ENCODE results near the gene ACBD4. TPM values are rescaled to one million over a fixed set of nuclear protein-coding genes. Genes with fewer than 3 reads are reported as not detected.

Gene ACBD4
- total and polyA plus RNA-seq, 4 donors, result 4.4 to 51.4 (median 44.9) TPM

DNA sequence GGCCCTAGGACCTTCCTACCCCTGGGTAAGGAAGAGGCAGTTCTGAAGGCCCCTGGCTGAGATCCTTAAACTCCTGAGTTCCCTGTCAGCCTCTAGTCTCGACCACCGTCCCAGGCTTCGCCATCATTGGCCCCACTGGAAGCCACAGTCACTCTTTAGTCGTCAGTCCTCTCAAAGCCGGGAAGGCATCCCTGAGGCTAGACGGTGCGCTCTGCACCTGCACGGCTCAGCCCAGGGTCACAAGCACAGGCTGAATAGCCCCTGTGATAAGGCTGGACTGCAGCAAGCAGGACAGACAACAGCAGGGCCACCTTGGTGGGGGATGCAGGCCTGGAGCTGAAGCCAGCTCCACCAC is 9.5 kb downstream of the ACBD4 start:
- H3K36me3 ChIP-seq (ENCODE audit: control insufficient read depth in 4 of 4, insufficient read depth in 3 of 4, low read depth in 1 of 4, low read length in 3 of 4), result peaks cover 0 to 4% (median 2%) of the 10 kb centered on the region in 4 donors
- 76% methylated on average over 8 of the region's 8 CpGs for WGBS
- no peaks in the 10 kb centered on the region for H3K9me3 ChIP-seq (ENCODE audit: control insufficient read depth in 4 of 4, low read length in 3 of 4)
- peak overlapping the region in 1 of 3 donors; percentile 39 for H3K4me3 ChIP-seq (ENCODE audit: low read depth in 1 of 3, low read length in 3 of 3)
- no peak overlapping the region for H3K9ac ChIP-seq (ENCODE audit: low read depth in 1 of 2, low read length in 2 of 2)
- H3K27ac ChIP-seq (ENCODE audit: low read depth in 1 of 2, low read length in 2 of 2), result peak overlapping the region; percentile 77 to 85
- H3K27me3 ChIP-seq (ENCODE audit: control insufficient read depth in 4 of 4, insufficient read depth in 4 of 4, low read length in 3 of 4), result no peaks in the 10 kb centered on the region
- TF ChIP-seq, protein P1, sequence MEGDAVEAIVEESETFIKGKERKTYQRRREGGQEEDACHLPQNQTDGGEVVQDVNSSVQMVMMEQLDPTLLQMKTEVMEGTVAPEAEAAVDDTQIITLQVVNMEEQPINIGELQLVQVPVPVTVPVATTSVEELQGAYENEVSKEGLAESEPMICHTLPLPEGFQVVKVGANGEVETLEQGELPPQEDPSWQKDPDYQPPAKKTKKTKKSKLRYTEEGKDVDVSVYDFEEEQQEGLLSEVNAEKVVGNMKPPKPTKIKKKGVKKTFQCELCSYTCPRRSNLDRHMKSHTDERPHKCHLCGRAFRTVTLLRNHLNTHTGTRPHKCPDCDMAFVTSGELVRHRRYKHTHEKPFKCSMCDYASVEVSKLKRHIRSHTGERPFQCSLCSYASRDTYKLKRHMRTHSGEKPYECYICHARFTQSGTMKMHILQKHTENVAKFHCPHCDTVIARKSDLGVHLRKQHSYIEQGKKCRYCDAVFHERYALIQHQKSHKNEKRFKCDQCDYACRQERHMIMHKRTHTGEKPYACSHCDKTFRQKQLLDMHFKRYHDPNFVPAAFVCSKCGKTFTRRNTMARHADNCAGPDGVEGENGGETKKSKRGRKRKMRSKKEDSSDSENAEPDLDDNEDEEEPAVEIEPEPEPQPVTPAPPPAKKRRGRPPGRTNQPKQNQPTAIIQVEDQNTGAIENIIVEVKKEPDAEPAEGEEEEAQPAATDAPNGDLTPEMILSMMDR (IDR thresholded peaks at IDR 0.05; ENCODE audit: low read depth, low read length, missing input control), result no peak
- no peak for TF ChIP-seq HNF4A (conservative IDR thresholded peaks at IDR 0.05)
- no peak for TF ChIP-seq JUND (IDR thresholded peaks at IDR 0.05)
- TF ChIP-seq TAF1 (conservative IDR thresholded peaks at IDR 0.05), result no peak
- no peak for TF ChIP-seq NR2F2 (IDR thresholded peaks at IDR 0.05)
- no peak for TF ChIP-seq RXRA (IDR thresholded peaks at IDR 0.05)
- no peak for TF ChIP-seq FOXA1 (IDR thresholded peaks at IDR 0.05)
- TF ChIP-seq EGR1 (IDR thresholded peaks at IDR 0.05; ENCODE audit: low read depth in 2 of 2), result no peak
- TF ChIP-seq, protein P2, sequence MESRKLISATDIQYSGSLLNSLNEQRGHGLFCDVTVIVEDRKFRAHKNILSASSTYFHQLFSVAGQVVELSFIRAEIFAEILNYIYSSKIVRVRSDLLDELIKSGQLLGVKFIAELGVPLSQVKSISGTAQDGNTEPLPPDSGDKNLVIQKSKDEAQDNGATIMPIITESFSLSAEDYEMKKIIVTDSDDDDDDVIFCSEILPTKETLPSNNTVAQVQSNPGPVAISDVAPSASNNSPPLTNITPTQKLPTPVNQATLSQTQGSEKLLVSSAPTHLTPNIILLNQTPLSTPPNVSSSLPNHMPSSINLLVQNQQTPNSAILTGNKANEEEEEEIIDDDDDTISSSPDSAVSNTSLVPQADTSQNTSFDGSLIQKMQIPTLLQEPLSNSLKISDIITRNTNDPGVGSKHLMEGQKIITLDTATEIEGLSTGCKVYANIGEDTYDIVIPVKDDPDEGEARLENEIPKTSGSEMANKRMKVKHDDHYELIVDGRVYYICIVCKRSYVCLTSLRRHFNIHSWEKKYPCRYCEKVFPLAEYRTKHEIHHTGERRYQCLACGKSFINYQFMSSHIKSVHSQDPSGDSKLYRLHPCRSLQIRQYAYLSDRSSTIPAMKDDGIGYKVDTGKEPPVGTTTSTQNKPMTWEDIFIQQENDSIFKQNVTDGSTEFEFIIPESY (IDR thresholded peaks at IDR 0.05), result no peak
- no peak for TF ChIP-seq SP1 (IDR thresholded peaks at IDR 0.05)
- TF ChIP-seq, protein P3, sequence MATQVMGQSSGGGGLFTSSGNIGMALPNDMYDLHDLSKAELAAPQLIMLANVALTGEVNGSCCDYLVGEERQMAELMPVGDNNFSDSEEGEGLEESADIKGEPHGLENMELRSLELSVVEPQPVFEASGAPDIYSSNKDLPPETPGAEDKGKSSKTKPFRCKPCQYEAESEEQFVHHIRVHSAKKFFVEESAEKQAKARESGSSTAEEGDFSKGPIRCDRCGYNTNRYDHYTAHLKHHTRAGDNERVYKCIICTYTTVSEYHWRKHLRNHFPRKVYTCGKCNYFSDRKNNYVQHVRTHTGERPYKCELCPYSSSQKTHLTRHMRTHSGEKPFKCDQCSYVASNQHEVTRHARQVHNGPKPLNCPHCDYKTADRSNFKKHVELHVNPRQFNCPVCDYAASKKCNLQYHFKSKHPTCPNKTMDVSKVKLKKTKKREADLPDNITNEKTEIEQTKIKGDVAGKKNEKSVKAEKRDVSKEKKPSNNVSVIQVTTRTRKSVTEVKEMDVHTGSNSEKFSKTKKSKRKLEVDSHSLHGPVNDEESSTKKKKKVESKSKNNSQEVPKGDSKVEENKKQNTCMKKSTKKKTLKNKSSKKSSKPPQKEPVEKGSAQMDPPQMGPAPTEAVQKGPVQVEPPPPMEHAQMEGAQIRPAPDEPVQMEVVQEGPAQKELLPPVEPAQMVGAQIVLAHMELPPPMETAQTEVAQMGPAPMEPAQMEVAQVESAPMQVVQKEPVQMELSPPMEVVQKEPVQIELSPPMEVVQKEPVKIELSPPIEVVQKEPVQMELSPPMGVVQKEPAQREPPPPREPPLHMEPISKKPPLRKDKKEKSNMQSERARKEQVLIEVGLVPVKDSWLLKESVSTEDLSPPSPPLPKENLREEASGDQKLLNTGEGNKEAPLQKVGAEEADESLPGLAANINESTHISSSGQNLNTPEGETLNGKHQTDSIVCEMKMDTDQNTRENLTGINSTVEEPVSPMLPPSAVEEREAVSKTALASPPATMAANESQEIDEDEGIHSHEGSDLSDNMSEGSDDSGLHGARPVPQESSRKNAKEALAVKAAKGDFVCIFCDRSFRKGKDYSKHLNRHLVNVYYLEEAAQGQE (IDR thresholded peaks at IDR 0.05), result no peak
- no peak for TF ChIP-seq HNF4G (IDR thresholded peaks at IDR 0.05)
- no peak for TF ChIP-seq RAD21 (IDR thresholded peaks at IDR 0.05)
- no peak for DNase-seq (ENCODE audit: low spot score)
- peaks cover 8 to 48% (median 30%) of the 10 kb centered on the region in 4 donors for H3K4me1 ChIP-seq (ENCODE audit: control insufficient read depth in 4 of 4, insufficient read depth in 4 of 4, low read length in 3 of 4)

DNA sequence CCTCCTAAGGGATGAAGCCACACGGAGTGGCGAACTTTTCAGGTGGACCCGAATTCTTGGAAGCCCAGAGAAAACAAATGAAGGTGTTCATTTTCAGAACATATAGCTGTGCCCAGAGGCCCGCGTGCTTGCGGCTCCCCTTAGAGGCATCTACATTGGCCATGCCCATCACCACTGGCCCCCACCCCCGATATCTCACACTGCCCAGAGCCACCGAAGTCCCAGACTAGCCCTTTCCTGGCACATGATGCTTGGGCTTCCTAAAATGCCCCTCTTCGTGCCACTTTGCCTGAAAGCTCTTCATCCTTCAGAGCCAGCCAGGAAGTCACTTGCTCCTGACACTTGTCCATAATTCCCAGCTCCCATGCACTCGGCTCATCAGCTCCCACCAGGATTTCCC is 10.7 kb downstream of the ACBD4 start:
- DNase-seq (ENCODE audit: low spot score), result no peak
- no peak overlapping the region for H3K9ac ChIP-seq (ENCODE audit: low read depth in 1 of 2, low read length in 2 of 2)
- TF ChIP-seq, protein P4, sequence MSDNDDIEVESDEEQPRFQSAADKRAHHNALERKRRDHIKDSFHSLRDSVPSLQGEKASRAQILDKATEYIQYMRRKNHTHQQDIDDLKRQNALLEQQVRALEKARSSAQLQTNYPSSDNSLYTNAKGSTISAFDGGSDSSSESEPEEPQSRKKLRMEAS (IDR thresholded peaks at IDR 0.05), result no peak
- no peak for TF ChIP-seq YY1 (IDR thresholded peaks at IDR 0.05)
- no peak for TF ChIP-seq NR2F2 (IDR thresholded peaks at IDR 0.05)
- TF ChIP-seq RAD21 (IDR thresholded peaks at IDR 0.05), result no peak
- no peak for TF ChIP-seq HNF4G (IDR thresholded peaks at IDR 0.05)
- TF ChIP-seq FOXA2 (IDR thresholded peaks at IDR 0.05), result no peak
- TF ChIP-seq FOXA1 (IDR thresholded peaks at IDR 0.05), result no peak
- TF ChIP-seq HNF4A (conservative IDR thresholded peaks at IDR 0.05), result no peak
- TF ChIP-seq SP1 (IDR thresholded peaks at IDR 0.05), result no peak
- no peak for TF ChIP-seq EGR1 (IDR thresholded peaks at IDR 0.05; ENCODE audit: low read depth in 2 of 2)
- no peak for TF ChIP-seq TAF1 (conservative IDR thresholded peaks at IDR 0.05)
- TF ChIP-seq RXRA (IDR thresholded peaks at IDR 0.05), result no peak
- TF ChIP-seq, protein P1 (IDR thresholded peaks at IDR 0.05; ENCODE audit: low read depth, low read length, missing input control), result no peak
- TF ChIP-seq, protein P5, sequence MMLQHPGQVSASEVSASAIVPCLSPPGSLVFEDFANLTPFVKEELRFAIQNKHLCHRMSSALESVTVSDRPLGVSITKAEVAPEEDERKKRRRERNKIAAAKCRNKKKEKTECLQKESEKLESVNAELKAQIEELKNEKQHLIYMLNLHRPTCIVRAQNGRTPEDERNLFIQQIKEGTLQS (IDR thresholded peaks at IDR 0.05), result no peak
- peaks cover 0 to 1% (median under 1%) of the 10 kb centered on the region in 4 donors for H3K36me3 ChIP-seq (ENCODE audit: control insufficient read depth in 4 of 4, insufficient read depth in 3 of 4, low read depth in 1 of 4, low read length in 3 of 4)
- H3K27ac ChIP-seq (ENCODE audit: low read depth in 1 of 2, low read length in 2 of 2), result peak overlapping the region; percentile 99
- no peak overlapping the region for H3K4me3 ChIP-seq (ENCODE audit: low read depth in 1 of 3, low read length in 3 of 3)
- H3K4me1 ChIP-seq (ENCODE audit: control insufficient read depth in 4 of 4, insufficient read depth in 4 of 4, low read length in 3 of 4), result peaks cover 8 to 54% (median 39%) of the 10 kb centered on the region in 4 donors
- H3K9me3 ChIP-seq (ENCODE audit: control insufficient read depth in 4 of 4, low read length in 3 of 4), result no peaks in the 10 kb centered on the region
- 90% methylated on average over 10 of the region's 10 CpGs for WGBS
- H3K27me3 ChIP-seq (ENCODE audit: control insufficient read depth in 4 of 4, insufficient read depth in 4 of 4, low read length in 3 of 4), result no peaks in the 10 kb centered on the region
